Measurements from ENCODE around the gene TREX2. TPM values are rescaled to one million over a fixed set of nuclear protein-coding genes. Genes with fewer than 3 reads are reported as not detected.

TREX2 gene
- total RNA-seq, 1 experiment from 2014 or later, result 2.9 TPM

- Histone ChIP-seq H3K4me2 (ENCODE audit: low read length) (no peak overlapping the region), H2AFZ (ENCODE audit: low read depth, low read length, poor library complexity, severe bottlenecking) (no peak overlapping the region), H3K9me2 (ENCODE audit: insufficient read depth) (no peaks in the 10 kb centered on the region), H4K20me1 (ENCODE audit: insufficient read depth) (no peaks in the 10 kb centered on the region), H3K27me3 (ENCODE audit: insufficient read depth, low read length) (no peaks in the 10 kb centered on the region), H3K79me2 (ENCODE audit: insufficient read depth, low read length) (no peaks in the 10 kb centered on the region), H3K4me1 (ENCODE audit: control insufficient read depth in 1 of 2, insufficient read depth in 2 of 2, low read length in 2 of 2) (peaks cover 0 to 7% of the 10 kb centered on the region in 2 experiments; a peak in 1 of 4 replicates), H3K9me3 (ENCODE audit: control insufficient read depth in 1 of 2, insufficient read depth in 1 of 2, low read depth in 1 of 2, low read length in 2 of 2) (no peaks in the 10 kb centered on the region), H3K27ac (ENCODE audit: low read depth, low read length) (no peak overlapping the region), H3K4me3 (replicated peaks in 1 of 2; ENCODE audit: low read depth in 1 of 2, low read length in 2 of 2) (no peak overlapping the region), H3K36me3 (ENCODE audit: control insufficient read depth in 1 of 2, insufficient read depth in 2 of 2, low read length in 2 of 2) (no peaks in the 10 kb centered on the region), H3K9ac (ENCODE audit: low read length) (no peak overlapping the region)
- ChIA-PET POLR2A (no interaction called here), RAD21 (ENCODE audit: low non-redundant PET in 1 of 2, low total read pairs in 2 of 2, uncharacterized antibody in 2 of 2, unreplicated experiment in 2 of 2) (no interaction called here), CTCF (no interaction called here)
- DNase-seq (ENCODE audit: low read depth, low spot score) (no peak), ATAC-seq (no peak)
- no TSS peak for BruUV-seq (replicated peaks)
- intact Hi-C loops (cut with micrococcal nuclease), result no loop called here
- TF ChIP-seq POLR2A (IDR thresholded peaks at IDR 0.05; ENCODE audit: borderline replicate concordance, extremely low read depth, insufficient read depth, insufficient read length), result no peak
- no peak for TF ChIP-seq SP1 (IDR thresholded peaks at IDR 0.05; ENCODE audit: low read depth)
- no peak for TF ChIP-seq CEBPB (IDR thresholded peaks at IDR 0.05; ENCODE audit: low read depth)
- TF ChIP-seq ELF1 (IDR thresholded peaks at IDR 0.05; ENCODE audit: borderline replicate concordance, low read depth), result no peak
- TF ChIP-seq SRF (IDR thresholded peaks at IDR 0.05; ENCODE audit: low read depth), result no peak
- TF ChIP-seq FOSL1 (IDR thresholded peaks at IDR 0.05; ENCODE audit: low read depth), result no peak
- TF ChIP-seq YY1 (IDR thresholded peaks at IDR 0.05; ENCODE audit: extremely low read depth, insufficient replicate concordance, low read depth, low read length), result no peak
- no peak for TF ChIP-seq EGR1 (IDR thresholded peaks at IDR 0.05; ENCODE audit: low read depth)
- no peak for TF ChIP-seq RAD21 (IDR thresholded peaks at IDR 0.05; ENCODE audit: low read depth)
- no peak for TF ChIP-seq SIN3A (IDR thresholded peaks at IDR 0.05; ENCODE audit: low read depth)
- no peak for TF ChIP-seq ZBTB33 (IDR thresholded peaks at IDR 0.05; ENCODE audit: extremely low read depth, insufficient replicate concordance, low read length)
- no peak for TF ChIP-seq CBX3 (IDR thresholded peaks at IDR 0.05; ENCODE audit: low read depth)
- no peak for TF ChIP-seq POLR2AphosphoS5 (IDR thresholded peaks at IDR 0.05; ENCODE audit: low read depth, low read length)
- TF ChIP-seq JUND (IDR thresholded peaks at IDR 0.05), result no peak
- no peak for TF ChIP-seq REST (IDR thresholded peaks at IDR 0.05; ENCODE audit: low read depth)
- TF ChIP-seq TCF7L2 (IDR thresholded peaks at IDR 0.05; ENCODE audit: borderline replicate concordance, extremely low read depth, insufficient read depth, insufficient read length), result no peak
- no peak for TF ChIP-seq MAX (IDR thresholded peaks at IDR 0.05)
- no peak for TF ChIP-seq ZFX (IDR thresholded peaks at IDR 0.05)
Observed at GRCh38 chrX:153446950-153447580, 1.2 kb upstream of the TREX2 start.
